Choroid plexus epithelial cell (primary cell): Measurements from ENCODE around the gene CBX2.

Experiments
- DNase-seq: peaks from one replicate; pipeline ENCODE4 v3.0.0-alpha.2; 2010; ENCODE audit warnings: low read depth
- H3K4me3 ChIP-seq: 2 replicates; pipeline ENCODE4 v1.5.1; 2011; ENCODE audit warnings: low read depth, mild to moderate bottlenecking, control low read depth, low read length, moderate library complexity
- TF ChIP-seq, protein P1 (sequence below): conservative IDR thresholded peaks from 2 replicates; pipeline ENCODE4 v1.5.1; 2011; ENCODE audit warnings: low read depth, mild to moderate bottlenecking, control low read depth, inconsistent platforms, low read length, moderate library complexity

Gene CBX2

DNA sequence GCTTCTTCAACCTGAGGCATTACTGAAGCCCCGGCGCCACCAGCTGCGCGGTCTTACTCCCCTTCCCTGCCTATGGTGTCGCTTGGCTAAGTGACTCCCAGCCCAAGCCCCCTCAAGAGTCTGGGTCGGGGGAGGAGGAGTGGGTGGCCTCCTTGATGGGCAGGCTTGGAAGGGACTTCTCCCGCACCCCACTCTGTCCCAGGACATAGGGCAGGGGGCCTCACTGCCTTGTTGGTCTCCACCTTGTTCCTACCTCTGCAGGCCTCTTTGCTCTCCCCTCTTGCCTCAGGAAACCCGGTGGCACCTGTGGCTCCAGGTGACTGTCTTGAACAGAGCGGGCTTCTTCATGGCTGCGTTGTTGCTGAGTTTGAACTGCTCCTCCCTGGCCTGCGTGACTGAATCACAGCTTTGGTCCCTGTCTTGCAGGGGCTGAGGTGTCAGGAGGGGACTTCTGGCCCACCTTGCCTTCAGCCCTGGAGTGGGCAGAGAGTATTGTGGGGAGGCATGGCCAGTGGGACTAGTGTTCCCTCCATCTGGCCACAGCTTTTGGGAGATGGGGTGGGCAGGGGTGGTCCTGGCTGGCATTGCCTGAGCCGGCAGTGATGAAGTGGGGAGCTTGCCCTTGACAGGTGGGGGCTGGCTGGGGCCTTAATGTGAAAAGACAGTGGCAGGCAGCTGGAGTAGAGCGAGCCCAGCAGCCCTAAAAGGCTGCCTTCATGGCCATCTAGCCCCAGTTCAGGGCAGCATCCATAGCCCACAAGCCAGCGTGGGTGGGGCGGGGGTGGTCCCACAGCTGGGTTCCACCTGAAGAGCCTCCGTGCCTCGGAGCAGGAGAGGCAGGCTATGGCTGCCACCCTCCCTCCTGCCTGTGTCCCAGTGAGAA lies 7.3 kb downstream of the CBX2 start:
- no peak overlapping the region for H3K4me3 ChIP-seq
- TF ChIP-seq, protein P1, sequence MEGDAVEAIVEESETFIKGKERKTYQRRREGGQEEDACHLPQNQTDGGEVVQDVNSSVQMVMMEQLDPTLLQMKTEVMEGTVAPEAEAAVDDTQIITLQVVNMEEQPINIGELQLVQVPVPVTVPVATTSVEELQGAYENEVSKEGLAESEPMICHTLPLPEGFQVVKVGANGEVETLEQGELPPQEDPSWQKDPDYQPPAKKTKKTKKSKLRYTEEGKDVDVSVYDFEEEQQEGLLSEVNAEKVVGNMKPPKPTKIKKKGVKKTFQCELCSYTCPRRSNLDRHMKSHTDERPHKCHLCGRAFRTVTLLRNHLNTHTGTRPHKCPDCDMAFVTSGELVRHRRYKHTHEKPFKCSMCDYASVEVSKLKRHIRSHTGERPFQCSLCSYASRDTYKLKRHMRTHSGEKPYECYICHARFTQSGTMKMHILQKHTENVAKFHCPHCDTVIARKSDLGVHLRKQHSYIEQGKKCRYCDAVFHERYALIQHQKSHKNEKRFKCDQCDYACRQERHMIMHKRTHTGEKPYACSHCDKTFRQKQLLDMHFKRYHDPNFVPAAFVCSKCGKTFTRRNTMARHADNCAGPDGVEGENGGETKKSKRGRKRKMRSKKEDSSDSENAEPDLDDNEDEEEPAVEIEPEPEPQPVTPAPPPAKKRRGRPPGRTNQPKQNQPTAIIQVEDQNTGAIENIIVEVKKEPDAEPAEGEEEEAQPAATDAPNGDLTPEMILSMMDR: no peak
- no peak for DNase-seq

DNA sequence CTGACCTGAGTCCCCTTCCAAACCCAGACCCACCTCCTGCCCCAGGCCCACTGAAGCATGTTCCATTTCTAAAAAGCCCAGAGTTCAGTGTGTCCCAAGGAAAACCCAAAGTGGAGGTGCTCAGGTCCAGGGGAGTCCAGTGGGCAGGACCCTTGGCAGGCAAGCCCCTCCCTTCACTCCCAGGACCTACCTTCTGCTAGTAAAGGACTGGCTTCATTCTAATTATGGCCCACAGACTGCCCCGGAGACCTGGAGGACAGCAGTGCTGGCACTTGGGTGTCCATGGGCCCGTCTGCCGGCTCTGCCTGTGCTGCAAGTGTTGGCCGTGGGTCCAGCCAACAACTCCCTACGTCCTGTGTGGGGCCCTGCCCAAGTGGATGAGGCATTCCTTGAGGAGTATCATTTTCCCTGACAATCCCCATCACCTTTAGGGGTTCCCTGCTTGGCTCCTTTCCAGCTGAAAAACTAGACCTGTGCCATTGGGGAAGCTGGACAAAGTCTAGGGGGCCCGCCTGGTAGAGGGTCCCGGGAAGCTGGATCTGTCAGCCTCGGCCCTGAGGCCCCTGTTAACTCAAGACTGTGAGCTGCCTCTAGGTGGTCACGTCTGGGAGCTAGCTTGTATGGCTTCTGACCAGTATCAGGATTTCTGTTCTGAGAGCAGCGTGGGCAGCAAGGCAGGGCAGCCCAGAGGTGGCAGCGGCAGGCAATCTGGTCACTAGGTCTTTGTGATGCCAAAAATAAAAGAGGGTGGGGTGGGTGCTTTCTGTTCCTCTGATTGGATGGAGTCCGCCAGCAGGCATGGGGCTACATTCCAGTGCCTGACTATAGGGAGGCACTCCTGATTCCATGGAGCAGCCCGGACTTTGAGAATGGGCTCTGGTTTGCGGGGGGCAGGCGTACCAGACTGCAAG lies 8.2 kb downstream of the CBX2 start:
- DNase-seq: no peak
- no peak overlapping the region for H3K4me3 ChIP-seq
- TF ChIP-seq, protein P1: no peak

GRCh38 chr17:79786930-79787643 lies 9.1 kb downstream of the CBX2 start:
- TF ChIP-seq, protein P1: no peak
- DNase-seq: no peak
- H3K4me3 ChIP-seq: no peak overlapping the region

GRCh38 chr17:79788455-79788854 lies 10.5 kb downstream of the CBX2 start:
- TF ChIP-seq, protein P1: no peak
- DNase-seq: no peak
- H3K4me3 ChIP-seq: no peak overlapping the region

DNA sequence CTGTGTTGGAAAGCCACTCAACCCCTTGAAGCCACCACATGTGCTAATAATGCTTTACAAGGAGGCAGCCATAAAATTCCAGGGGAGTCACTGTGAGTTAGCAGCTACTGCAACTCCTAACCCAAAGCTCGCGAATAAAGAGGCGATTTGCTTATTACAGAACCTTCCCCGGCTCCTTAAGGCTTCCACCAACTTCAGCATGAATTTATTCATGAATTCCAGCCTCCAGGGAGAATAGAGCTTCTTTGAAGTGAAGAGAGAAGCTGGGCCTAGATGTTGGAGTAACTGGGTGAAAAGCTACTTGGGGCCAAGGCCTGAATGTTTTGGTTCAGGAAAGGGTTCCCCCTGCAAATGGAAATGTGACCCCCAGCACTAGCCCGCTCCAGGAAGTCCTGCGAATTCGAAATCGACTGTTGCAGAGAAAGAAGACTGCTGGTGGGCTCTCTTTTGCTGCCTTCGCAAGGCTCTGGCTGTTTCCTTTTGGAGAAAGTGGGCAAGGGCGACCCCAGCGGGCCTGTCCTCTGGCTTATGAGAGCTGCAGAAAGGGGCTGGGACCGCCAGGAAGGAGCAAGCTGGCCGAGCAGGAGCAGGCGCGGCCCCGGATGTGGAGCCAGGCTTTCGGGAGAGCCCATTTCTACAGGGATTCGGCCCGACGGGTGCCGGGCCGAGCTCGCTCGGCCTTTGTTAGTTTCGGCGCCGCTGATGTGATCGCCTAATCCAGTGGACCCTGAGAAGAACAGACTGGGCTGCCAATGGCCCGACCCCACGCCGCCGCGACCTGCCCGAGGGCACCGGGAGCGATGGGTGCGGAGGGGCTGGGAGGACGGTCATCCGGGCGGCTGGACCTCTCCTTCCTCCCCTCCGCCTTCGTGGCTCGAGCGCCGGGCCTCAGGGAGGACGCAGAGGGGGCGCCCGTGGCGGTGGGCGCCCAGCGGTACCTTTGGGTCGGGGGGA lies 11.3 kb downstream of the CBX2 start:
- no peak for DNase-seq
- TF ChIP-seq, protein P1: no peak
- H3K4me3 ChIP-seq: no peak overlapping the region
